ENCODE results near the gene ZMYND19. TPM values are rescaled to one million over a fixed set of nuclear protein-coding genes. Genes with fewer than 3 reads are reported as not detected.

ZMYND19 gene
- total RNA-seq, 1 experiment from 2014 or later = 37.0 TPM

- H3K27ac ChIP-seq (ENCODE audit: low read length) = no peak overlapping the region
- H3K4me1 ChIP-seq (ENCODE audit: control insufficient read depth, insufficient read depth, low read length) = peaks cover 3% of the 10 kb centered on the region; the same call in 1 of the 2 replicates
- H3K4me3 ChIP-seq (ENCODE audit: low read depth in 2 of 2, low read length in 2 of 2) = no peak overlapping the region
- no peaks in the 10 kb centered on the region for H3K9me3 ChIP-seq (ENCODE audit: control insufficient read depth, insufficient read depth, low read depth, low read length)
- TF ChIP-seq TCF7L2 (IDR thresholded peaks at IDR 0.05; ENCODE audit: low read depth, low read length) (no peak), SIN3A (IDR thresholded peaks at IDR 0.05; ENCODE audit: borderline replicate concordance, insufficient read depth, low read depth, low read length) (no peak), CTCF (IDR thresholded peaks at IDR 0.05) (no peak), POLR2AphosphoS5 (IDR thresholded peaks at IDR 0.05; ENCODE audit: low read depth, low read length) (no peak), REST (IDR thresholded peaks at IDR 0.05; ENCODE audit: insufficient read depth in 1 of 2, low read depth in 2 of 2, low read length in 1 of 2) (no peak)
- in situ Hi-C loops (cut with HindIII; ENCODE audit: low pct_unique_long_range_greater_than_20kb, low sequenced_read_pairs) = no loop called here
- H3K36me3 ChIP-seq (ENCODE audit: control insufficient read depth, insufficient read depth, low read length) = peaks cover 3% of the 10 kb centered on the region
- DNase-seq (ENCODE audit: low read depth, low spot score) = no peak
- intact Hi-C loops (cut with micrococcal nuclease; ENCODE audit: unreplicated experiment) = no loop called here
- no TSS peak for BruUV-seq (replicated peaks)
- no peaks in the 10 kb centered on the region for H3K27me3 ChIP-seq (ENCODE audit: control insufficient read depth, insufficient read depth, low read length)
- POLR2A ChIA-PET = no interaction called here
- ATAC-seq = no peak
- CTCF ChIA-PET = no interaction called here
Observed at GRCh38 chr9:137558127-137558526, 32.2 kb downstream of the ZMYND19 start.

GRCh38 chr9:137556069-137556838 lies 34.1 kb downstream of the ZMYND19 start:
- POLR2A ChIA-PET = no interaction called here
- intact Hi-C loops (cut with micrococcal nuclease; ENCODE audit: unreplicated experiment) = no loop called here
- H3K36me3 ChIP-seq (ENCODE audit: control insufficient read depth, insufficient read depth, low read length) = peaks cover 3% of the 10 kb centered on the region

More at GRCh38 chr9:137556069-137556838, 34.1 kb downstream of the ZMYND19 start:
- in situ Hi-C loops (cut with HindIII; ENCODE audit: low pct_unique_long_range_greater_than_20kb, low sequenced_read_pairs) = no loop called here
- Histone ChIP-seq H3K4me1 (ENCODE audit: control insufficient read depth, insufficient read depth, low read length) (peaks cover 3% of the 10 kb centered on the region; the same call in 1 of the 2 replicates), H3K27me3 (ENCODE audit: control insufficient read depth, insufficient read depth, low read length) (no peaks in the 10 kb centered on the region), H3K27ac (ENCODE audit: low read length) (no peak overlapping the region), H3K4me3 (ENCODE audit: low read depth in 2 of 2, low read length in 2 of 2) (no peak overlapping the region), H3K9me3 (ENCODE audit: control insufficient read depth, insufficient read depth, low read depth, low read length) (no peaks in the 10 kb centered on the region)
- CTCF ChIA-PET = no interaction called here
- DNase-seq (ENCODE audit: low read depth, low spot score) (no peak), ATAC-seq (no peak)
- BruUV-seq (replicated peaks) = no TSS peak
- TF ChIP-seq POLR2AphosphoS5 (IDR thresholded peaks at IDR 0.05; ENCODE audit: low read depth, low read length) = no peak
- no peak for TF ChIP-seq CTCF (IDR thresholded peaks at IDR 0.05)
- TF ChIP-seq REST (IDR thresholded peaks at IDR 0.05; ENCODE audit: insufficient read depth in 1 of 2, low read depth in 2 of 2, low read length in 1 of 2) = no peak
- TF ChIP-seq SIN3A (IDR thresholded peaks at IDR 0.05; ENCODE audit: borderline replicate concordance, insufficient read depth, low read depth, low read length) = no peak
- no peak for TF ChIP-seq TCF7L2 (IDR thresholded peaks at IDR 0.05; ENCODE audit: low read depth, low read length)
